Measurements from ENCODE around the gene NT5E.

Gene NT5E

DNA sequence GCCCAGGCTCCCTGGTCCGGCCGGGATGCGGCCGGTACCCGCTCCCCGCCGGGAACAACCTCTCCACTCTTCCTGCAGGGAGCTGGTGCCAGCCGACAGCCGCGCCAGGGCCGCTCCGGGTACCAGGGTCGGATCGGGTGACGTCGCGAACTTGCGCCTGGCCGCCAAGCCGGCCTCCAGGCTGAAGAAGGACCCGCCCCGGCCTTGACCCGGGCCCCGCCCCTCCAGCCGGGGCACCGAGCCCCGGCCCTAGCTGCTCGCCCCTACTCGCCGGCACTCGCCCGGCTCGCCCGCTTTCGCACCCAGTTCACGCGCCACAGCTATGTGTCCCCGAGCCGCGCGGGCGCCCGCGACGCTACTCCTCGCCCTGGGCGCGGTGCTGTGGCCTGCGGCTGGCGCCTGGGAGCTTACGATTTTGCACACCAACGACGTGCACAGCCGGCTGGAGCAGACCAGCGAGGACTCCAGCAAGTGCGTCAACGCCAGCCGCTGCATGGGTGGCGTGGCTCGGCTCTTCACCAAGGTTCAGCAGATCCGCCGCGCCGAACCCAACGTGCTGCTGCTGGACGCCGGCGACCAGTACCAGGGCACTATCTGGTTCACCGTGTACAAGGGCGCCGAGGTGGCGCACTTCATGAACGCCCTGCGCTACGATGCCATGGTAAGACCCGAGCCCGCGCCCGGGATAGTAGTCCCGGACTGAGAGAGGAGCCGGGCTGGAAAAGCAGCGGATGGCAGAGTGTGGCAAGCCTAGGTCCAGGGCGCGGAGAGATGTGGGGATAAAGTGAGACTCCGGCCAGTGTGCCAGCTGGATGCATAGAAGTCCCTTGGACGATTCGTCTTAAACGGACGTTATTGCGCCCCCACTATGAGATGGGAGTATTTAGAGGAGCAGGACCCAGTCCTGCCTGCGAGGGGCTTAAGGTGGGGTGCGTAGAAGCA is at the start of gene NT5E:
Gene NT5E (plus strand): TSS at position 266 of the 942 bp plus-strand sequence. CDS start 57 bp downstream, at position 323.
- TF ChIP-seq ZFP3 (CRISPR knock-in tag; IDR thresholded peaks at IDR 0.05) = peak; percentile 83
- TF ChIP-seq ZNF70 (CRISPR knock-in tag; IDR thresholded peaks at IDR 0.05) = no peak
- ATAC-seq = peak; percentile 85

GRCh38 chr6:85400331-85400730 is 49.6 kb upstream of the NT5E start:
- ATAC-seq = no peak
- TF ChIP-seq ARNTL (CRISPR knock-in tag; IDR thresholded peaks at IDR 0.05; ENCODE audit: borderline replicate concordance, low read depth) (no peak), ZFP30 (CRISPR knock-in tag; IDR thresholded peaks at IDR 0.05) (no peak), PPARA (CRISPR knock-in tag; IDR thresholded peaks at IDR 0.05; ENCODE audit: borderline replicate concordance) (no peak), CSDC2 (CRISPR knock-in tag; IDR thresholded peaks at IDR 0.05) (no peak), TCF4 (CRISPR knock-in tag; IDR thresholded peaks at IDR 0.05; ENCODE audit: borderline replicate concordance) (no peak), ZNF8 (CRISPR knock-in tag; IDR thresholded peaks at IDR 0.05) (no peak), PATZ1 (CRISPR knock-in tag; IDR thresholded peaks at IDR 0.05; ENCODE audit: borderline replicate concordance) (no peak), BACH2 (CRISPR knock-in tag; IDR thresholded peaks at IDR 0.05; ENCODE audit: borderline replicate concordance) (no peak), RARB (CRISPR knock-in tag; IDR thresholded peaks at IDR 0.05) (no peak), ZNF70 (CRISPR knock-in tag; IDR thresholded peaks at IDR 0.05) (no peak), TSHZ2 (CRISPR knock-in tag; IDR thresholded peaks at IDR 0.05) (no peak)
- TF ChIP-seq, protein P1, sequence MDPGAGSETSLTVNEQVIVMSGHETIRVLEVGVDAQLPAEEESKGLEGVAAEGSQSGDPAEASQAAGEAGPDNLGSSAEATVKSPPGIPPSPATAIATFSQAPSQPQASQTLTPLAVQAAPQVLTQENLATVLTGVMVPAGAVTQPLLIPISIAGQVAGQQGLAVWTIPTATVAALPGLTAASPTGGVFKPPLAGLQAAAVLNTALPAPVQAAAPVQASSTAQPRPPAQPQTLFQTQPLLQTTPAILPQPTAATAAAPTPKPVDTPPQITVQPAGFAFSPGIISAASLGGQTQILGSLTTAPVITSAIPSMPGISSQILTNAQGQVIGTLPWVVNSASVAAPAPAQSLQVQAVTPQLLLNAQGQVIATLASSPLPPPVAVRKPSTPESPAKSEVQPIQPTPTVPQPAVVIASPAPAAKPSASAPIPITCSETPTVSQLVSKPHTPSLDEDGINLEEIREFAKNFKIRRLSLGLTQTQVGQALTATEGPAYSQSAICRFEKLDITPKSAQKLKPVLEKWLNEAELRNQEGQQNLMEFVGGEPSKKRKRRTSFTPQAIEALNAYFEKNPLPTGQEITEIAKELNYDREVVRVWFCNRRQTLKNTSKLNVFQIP (CRISPR knock-in tag; IDR thresholded peaks at IDR 0.05; ENCODE audit: borderline replicate concordance, low read depth) = no peak

DNA sequence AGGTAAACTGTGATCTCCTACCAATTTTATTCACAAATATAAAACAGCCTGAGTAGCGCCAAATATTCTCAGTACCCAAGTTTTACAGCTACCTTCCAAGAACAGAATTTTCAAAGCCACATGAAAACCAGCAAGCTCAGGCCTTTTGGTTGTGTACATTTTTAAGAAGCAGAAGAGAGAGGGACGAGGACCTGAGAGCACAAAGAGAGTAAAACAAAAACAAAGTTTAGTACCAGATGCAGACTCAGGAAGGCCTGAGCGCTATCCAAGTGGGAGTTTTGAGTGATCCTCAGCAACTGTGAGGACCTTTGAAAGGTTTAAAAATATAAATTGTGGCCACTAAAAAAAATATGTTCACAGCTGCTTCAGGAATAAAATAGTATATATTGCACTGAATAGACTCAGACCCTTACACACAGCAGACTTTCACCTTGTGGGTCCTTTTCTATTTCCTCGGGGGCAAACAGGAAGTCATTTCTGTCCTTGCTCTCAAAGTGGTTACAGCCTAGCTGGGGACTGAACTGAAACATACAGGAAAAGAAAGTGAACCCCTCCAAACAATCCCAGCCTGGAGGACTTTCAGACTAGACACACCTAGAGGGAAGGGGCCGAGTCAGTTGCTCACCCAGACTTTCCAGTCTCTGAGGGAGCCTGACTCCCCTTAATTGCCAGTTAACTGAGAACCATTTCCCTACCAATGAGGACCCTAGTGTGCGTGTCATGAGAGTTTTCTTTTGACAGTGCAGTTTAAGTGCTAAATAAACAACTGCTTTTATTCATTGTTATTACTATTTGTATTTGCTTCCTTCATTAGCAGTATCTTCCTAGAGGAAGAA is 48.5 kb upstream of the NT5E start:
- ATAC-seq = no peak
- TF ChIP-seq OSR1 (CRISPR knock-in tag; IDR thresholded peaks at IDR 0.05) (no peak), CSRNP3 (CRISPR knock-in tag; IDR thresholded peaks at IDR 0.05) (no peak), ZNF565 (CRISPR knock-in tag; conservative IDR thresholded peaks at IDR 0.05; ENCODE audit: low read depth) (no peak), TCF4 (CRISPR knock-in tag; IDR thresholded peaks at IDR 0.05; ENCODE audit: borderline replicate concordance) (no peak), TOX (CRISPR knock-in tag; IDR thresholded peaks at IDR 0.05; ENCODE audit: borderline replicate concordance) (no peak), ZC3H10 (CRISPR knock-in tag; IDR thresholded peaks at IDR 0.05) (no peak), PPARA (CRISPR knock-in tag; IDR thresholded peaks at IDR 0.05; ENCODE audit: borderline replicate concordance) (no peak), ZFP3 (CRISPR knock-in tag; IDR thresholded peaks at IDR 0.05) (no peak), BACH2 (CRISPR knock-in tag; IDR thresholded peaks at IDR 0.05; ENCODE audit: borderline replicate concordance) (no peak), RARB (CRISPR knock-in tag; IDR thresholded peaks at IDR 0.05) (no peak), GLIS3 (CRISPR knock-in tag; IDR thresholded peaks at IDR 0.05) (no peak), PATZ1 (CRISPR knock-in tag; IDR thresholded peaks at IDR 0.05; ENCODE audit: borderline replicate concordance) (no peak), ZNF8 (CRISPR knock-in tag; IDR thresholded peaks at IDR 0.05) (no peak), SNAI2 (CRISPR knock-in tag; IDR thresholded peaks at IDR 0.05) (no peak)
- TF ChIP-seq, protein P1 (CRISPR knock-in tag; IDR thresholded peaks at IDR 0.05; ENCODE audit: borderline replicate concordance, low read depth) = no peak
